Measurements from ENCODE around the gene ZPR1.

- TF ChIP-seq CTCF (IDR thresholded peaks at IDR 0.05): no peak
- no peak for TF ChIP-seq POLR2A (IDR thresholded peaks at IDR 0.05)
Observed at GRCh38 chr11:116788975-116789374, 1.2 kb upstream of the ZPR1 start.

Measured in adrenal gland (tissue), 5 donors.